ENCODE measurements around the gene SORCS2. TPM values are rescaled to one million over a fixed set of nuclear protein-coding genes. Genes with fewer than 3 reads are reported as not detected.

Gene SORCS2
- total RNA-seq, 8 experiments from 2014 or later = 1.8 to 14.0 (median 5.3) TPM

DNA sequence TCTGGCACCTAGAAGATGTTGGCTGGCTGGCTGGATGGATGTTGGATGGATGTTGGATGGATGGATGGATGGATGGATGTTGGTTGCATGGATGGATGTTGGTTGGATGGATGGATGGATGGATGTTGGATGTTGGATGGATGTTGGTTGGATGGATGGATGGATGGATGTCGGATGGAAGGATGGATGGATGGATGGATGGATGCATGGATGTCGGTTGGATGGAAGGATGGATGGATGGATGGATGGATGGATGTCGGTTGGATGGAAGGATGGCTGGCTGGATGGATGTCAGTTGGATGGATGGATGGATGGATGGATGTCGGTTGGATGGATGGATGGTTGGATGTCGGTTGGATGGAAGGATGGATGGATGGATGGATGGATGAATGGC lies 145.7 kb downstream of the SORCS2 start:
- in situ Hi-C loops (cut with MboI; ENCODE audit: low pct_unique_long_range_greater_than_20kb in 2 of 9, low sequenced_read_pairs in 9 of 9, unreplicated experiment in 9 of 9) = no loop called here
- peaks cover 5 to 8% of the 10 kb centered on the region in 2 donors for H3K4me1 ChIP-seq (replicated peaks in 1 of 2)
- H3K27ac ChIP-seq = no peak overlapping the region
- H3K4me3 ChIP-seq = no peak overlapping the region
- 58 to 100% (median 92%) methylated on average over 1 to 5 of the region's 5 CpGs for WGBS, 10 experiments
- ATAC-seq (replicated peaks in 6 of 8) = no peak

DNA sequence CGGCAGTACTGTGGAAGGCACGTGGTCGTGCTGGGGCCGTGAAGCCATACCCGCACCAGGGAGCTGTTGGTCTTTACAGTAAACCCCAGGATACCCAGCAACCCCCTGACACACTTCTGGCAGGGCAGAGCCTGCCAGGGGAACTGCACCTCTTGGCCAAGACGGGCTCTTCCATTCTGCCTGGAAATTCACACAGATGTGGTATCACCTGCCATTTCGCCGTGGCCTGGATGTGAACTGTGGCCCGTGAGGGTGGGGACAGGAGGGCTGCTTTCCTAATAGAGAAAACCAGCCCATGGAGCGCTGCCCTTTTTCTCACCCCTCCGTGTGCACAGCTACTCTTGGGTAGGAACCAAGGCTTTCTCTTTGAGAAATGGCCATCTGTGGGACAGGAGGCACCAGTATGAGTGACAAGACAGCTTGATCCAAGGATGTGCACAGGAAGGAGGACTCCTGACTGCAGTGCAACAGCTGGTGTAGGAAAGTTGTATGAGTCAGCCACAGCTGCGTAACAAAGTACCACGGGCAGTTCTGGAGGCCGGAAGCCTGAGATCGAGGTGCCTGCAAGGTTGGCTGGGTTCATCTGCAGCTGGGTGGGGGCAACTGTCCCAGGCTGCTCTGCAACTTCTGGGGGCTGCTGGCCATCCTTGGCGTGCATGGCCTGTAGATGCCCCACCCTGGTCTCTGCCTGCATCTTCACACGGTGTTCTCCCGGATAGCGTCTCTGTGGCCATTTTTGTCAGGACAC lies 146.7 kb downstream of the SORCS2 start:
- in situ Hi-C loops (cut with MboI; ENCODE audit: low pct_unique_long_range_greater_than_20kb in 2 of 9, low sequenced_read_pairs in 9 of 9, unreplicated experiment in 9 of 9) = no loop called here
- no peak for ATAC-seq (replicated peaks in 6 of 8)
- H3K4me3 ChIP-seq = no peak overlapping the region
- WGBS, 10 experiments = 47 to 100% (median 97%) methylated on average over 2 to 7 of the region's 19 CpGs; no CpG with 5 or more reads in 4 of the 10 experiments
- H3K27ac ChIP-seq = no peak overlapping the region
- H3K4me1 ChIP-seq (replicated peaks in 1 of 2) = peaks cover 5 to 8% of the 10 kb centered on the region in 2 donors

DNA sequence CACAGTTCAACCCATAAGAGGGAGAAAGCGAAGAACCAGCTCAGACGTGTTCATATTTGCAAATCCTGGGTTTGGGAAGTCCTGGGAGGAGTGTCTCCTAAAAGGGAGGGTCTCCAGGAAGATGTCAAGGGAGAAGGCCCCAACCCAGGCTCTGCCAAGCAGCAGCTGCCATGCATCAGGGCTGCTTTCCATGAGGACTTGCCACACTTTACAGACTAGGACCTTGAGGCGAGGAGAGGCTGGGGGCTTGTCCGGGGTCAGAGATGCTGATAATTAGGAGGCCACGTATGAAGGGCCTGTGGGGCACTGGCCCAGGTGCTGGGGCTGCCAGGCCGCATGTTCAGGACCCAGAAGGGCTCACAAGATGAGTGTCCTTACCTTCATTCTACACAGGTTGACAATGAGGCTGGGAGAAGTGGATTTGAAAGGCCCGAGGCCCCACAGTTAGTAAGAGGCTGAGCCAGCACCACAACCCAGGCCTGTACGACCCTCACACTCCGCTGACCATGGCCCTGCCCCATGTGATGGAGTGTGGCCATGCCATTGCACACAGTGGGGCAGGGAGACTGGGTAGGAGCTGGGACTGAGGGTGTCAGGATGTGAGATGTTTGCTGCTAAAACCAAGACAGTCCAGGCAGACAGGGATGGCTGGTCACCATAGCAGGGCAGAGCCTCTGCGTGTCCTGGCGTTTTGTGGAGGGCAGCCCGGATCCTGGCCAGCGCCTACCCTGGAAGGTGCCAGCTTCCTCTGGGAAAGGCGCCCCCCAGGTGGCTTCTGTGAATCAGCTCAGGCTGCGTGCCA lies 147.6 kb downstream of the SORCS2 start:
- Histone ChIP-seq H3K4me1 (replicated peaks in 1 of 2) (peaks cover 5 to 8% of the 10 kb centered on the region in 2 donors), H3K4me3 (no peak overlapping the region), H3K27ac (no peak overlapping the region)
- no peak for ATAC-seq (replicated peaks in 6 of 8)
- 80 to 100% (median 92%) methylated on average over 1 to 14 of the region's 15 CpGs; no CpG with 5 or more reads in 5 of the 10 experiments for WGBS, 10 experiments
- in situ Hi-C loops (cut with MboI; ENCODE audit: low pct_unique_long_range_greater_than_20kb in 2 of 9, low sequenced_read_pairs in 9 of 9, unreplicated experiment in 9 of 9) = no loop called here

DNA sequence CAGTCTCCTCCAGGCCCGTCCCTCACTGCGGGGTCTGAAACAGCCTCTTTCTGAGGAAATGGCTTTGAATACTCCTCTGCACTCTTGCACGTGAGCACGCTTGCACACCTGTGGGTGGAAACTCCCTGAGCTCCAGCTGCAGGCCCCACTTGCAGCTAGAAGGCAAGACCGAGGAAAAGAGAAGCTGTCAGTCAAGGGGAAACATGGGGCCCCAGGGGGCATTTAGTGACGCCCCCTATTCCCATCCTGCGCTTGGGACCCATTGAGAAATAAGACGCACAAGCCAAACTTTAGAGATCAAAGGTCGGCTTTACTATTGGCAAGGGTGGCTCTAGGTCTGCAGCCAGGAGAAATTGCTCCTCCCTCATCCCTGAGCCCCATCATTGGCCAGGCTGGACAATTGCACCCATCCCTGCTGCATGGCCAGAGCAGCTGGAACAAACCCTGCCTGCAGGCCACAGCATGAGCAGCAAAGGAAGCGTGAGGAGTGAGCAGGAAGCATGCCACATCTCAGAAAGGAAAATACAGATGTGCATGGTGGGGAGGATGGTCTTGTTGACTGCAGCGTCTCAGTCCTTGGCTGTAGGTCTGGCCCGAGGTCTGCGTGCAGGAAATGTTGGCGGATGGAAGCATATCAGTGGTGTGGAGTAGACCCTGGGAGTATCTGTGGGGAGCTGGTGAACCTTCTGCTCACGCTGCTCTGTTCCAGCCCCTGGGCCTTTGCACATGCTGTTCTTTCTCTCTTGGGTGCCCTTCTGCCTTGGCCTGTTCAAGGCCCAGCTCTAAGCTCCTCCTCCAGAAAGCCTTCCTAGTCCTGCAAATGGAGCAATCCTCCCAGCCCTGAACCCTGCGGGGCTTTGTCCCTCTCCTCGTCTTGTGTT lies 148.5 kb downstream of the SORCS2 start:
- Histone ChIP-seq H3K4me3 (no peak overlapping the region), H3K27ac (no peak overlapping the region), H3K4me1 (replicated peaks in 1 of 2) (no peaks in the 10 kb centered on the region)
- WGBS, 10 experiments = 20 to 100% (median 84%) methylated on average over 1 to 9 of the region's 17 CpGs; no CpG with 5 or more reads in 2 of the 10 experiments
- in situ Hi-C loops (cut with MboI; ENCODE audit: low pct_unique_long_range_greater_than_20kb in 2 of 9, low sequenced_read_pairs in 9 of 9, unreplicated experiment in 9 of 9) = no loop called here
- ATAC-seq (replicated peaks in 6 of 8) = no peak

GRCh38 chr4:7341491-7342222 lies 149.3 kb downstream of the SORCS2 start:
- in situ Hi-C loops (cut with MboI; ENCODE audit: low pct_unique_long_range_greater_than_20kb in 2 of 9, low sequenced_read_pairs in 9 of 9, unreplicated experiment in 9 of 9) = no loop called here
- H3K27ac ChIP-seq = no peak overlapping the region
- 51 to 100% (median 89%) methylated on average over 1 to 4 of the region's 6 CpGs for WGBS, 10 experiments
- peak in 4 of 8 experiments; percentile 10 to 41 (median 28) for ATAC-seq (replicated peaks in 6 of 8)
- H3K4me1 ChIP-seq (replicated peaks in 1 of 2) = no peaks in the 10 kb centered on the region
- H3K4me3 ChIP-seq = no peak overlapping the region

DNA sequence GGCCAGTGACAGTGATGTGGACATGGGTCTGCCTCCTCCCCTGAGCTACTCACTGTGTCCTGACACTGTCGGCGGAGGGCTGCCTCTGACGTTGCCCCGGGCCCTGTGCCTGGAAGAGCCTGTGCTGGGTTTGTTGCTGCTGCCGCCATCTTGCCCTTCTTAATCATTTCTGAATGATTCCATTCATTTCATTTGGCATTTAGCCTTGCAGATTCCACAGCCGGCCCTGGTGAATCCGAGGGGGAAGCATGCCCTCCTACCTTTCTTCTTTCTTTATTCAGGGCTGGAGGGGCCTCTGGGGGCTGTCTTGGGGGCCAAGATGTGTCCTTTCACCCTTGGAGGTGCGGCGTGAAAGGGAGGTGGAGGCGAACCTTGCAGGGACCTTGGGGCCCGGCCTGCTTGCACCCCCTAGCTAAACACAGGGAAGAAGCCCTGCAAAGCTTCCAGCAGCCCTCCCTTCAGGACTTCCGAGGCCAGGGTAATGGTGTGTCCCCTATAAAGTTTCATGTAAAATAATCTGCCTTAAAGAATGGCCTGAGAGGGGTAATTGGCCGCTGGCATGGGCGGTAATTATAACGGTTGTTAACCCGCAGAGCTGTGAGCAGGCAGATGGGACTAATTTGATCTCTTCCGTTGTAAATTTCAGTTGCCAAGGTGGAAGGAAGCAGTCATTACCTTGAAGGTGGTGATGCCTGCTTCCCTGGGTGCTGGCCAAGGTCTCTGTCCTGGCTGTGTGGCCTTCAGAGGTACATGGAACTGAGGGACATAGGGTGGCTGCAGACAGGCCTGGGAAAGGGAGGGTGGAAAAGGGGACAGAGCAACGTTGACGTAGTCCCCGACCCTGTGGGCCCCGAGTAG lies 150.1 kb downstream of the SORCS2 start:
- H3K4me1 ChIP-seq (replicated peaks in 1 of 2) = no peaks in the 10 kb centered on the region
- H3K4me3 ChIP-seq = no peak overlapping the region
- 78 to 90% (median 81%) methylated on average over 1 to 10 of the region's 21 CpGs; no CpG with 5 or more reads in 6 of the 10 experiments for WGBS, 10 experiments
- no peak overlapping the region for H3K27ac ChIP-seq
- ATAC-seq (replicated peaks in 6 of 8) = no peak
- in situ Hi-C loops (cut with MboI; ENCODE audit: low pct_unique_long_range_greater_than_20kb in 2 of 9, low sequenced_read_pairs in 9 of 9, unreplicated experiment in 9 of 9) = no loop called here

- 79 to 96% (median 90%) methylated on average over 3 to 10 of the region's 19 CpGs; no CpG with 5 or more reads in 6 of the 10 experiments for WGBS, 10 experiments
- ATAC-seq (replicated peaks in 6 of 8) = no peak
- H3K27ac ChIP-seq = no peak overlapping the region
- H3K4me3 ChIP-seq = no peak overlapping the region
- in situ Hi-C loops (cut with MboI; ENCODE audit: low pct_unique_long_range_greater_than_20kb in 2 of 9, low sequenced_read_pairs in 9 of 9, unreplicated experiment in 9 of 9) = no loop called here
- H3K4me1 ChIP-seq (replicated peaks in 1 of 2) = no peaks in the 10 kb centered on the region
Measured at GRCh38 chr4:7343081-7343655, 150.8 kb downstream of the SORCS2 start.

- no peak for ATAC-seq (replicated peaks in 6 of 8)
- Histone ChIP-seq H3K4me3 (no peak overlapping the region), H3K4me1 (replicated peaks in 1 of 2) (peaks cover 3% of the 10 kb centered on the region in 2 donors), H3K27ac (no peak overlapping the region)
- 60 to 100% (median 86%) methylated on average over 1 to 7 of the region's 8 CpGs; no CpG with 5 or more reads in 5 of the 10 experiments for WGBS, 10 experiments
- in situ Hi-C loops (cut with MboI; ENCODE audit: low pct_unique_long_range_greater_than_20kb in 2 of 9, low sequenced_read_pairs in 9 of 9, unreplicated experiment in 9 of 9) = no loop called here
Measured at GRCh38 chr4:7343950-7344349, 151.6 kb downstream of the SORCS2 start.

GRCh38 chr4:7344636-7345155 lies 152.4 kb downstream of the SORCS2 start:
- in situ Hi-C loops (cut with MboI; ENCODE audit: low pct_unique_long_range_greater_than_20kb in 2 of 9, low sequenced_read_pairs in 9 of 9, unreplicated experiment in 9 of 9) = no loop called here
- no peak overlapping the region for H3K27ac ChIP-seq

DNA sequence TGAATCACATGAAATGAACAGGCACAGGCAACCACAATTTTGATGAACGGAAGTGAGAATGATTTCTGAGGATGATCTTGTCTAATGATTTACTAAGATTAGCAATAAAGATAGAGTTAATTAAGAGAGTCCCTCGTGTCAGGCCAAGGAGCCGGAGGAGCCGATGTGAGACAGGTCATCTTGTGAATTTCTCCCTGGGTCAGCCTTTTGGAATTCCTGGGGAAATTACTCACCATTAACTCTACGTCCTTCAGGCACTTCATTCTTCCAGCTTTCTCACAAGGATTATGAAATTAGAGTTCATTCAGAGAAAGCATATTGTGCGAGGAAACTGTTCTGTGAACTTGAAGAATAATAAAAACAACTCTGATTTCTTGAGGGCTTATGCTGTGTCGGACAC lies 155.6 kb downstream of the SORCS2 start:
- Histone ChIP-seq H3K4me3 (no peak overlapping the region), H3K27ac (no peak overlapping the region), H3K4me1 (replicated peaks in 1 of 2) (peaks cover 15 to 20% of the 10 kb centered on the region in 2 donors)
- in situ Hi-C loops (cut with MboI; ENCODE audit: low pct_unique_long_range_greater_than_20kb in 2 of 9, low sequenced_read_pairs in 9 of 9, unreplicated experiment in 9 of 9) = no loop called here
- 0 to 100% (median 69%) methylated on average over 1 to 6 of the region's 7 CpGs for WGBS, 10 experiments
- ATAC-seq (replicated peaks in 6 of 8) = no peak

More at GRCh38 chr4:7344636-7345155, 152.4 kb downstream of the SORCS2 start:
- Histone ChIP-seq H3K4me1 (replicated peaks in 1 of 2) (peaks cover 4 to 7% of the 10 kb centered on the region in 2 donors), H3K4me3 (no peak overlapping the region)
- WGBS, 10 experiments = 40 to 100% (median 68%) methylated on average over 1 to 4 of the region's 10 CpGs; no CpG with 5 or more reads in 2 of the 10 experiments
- ATAC-seq (replicated peaks in 6 of 8) = no peak

Data from motor neuron (in vitro differentiated cells).